Activated CD8-positive, alpha-beta memory T cell treated with anti-CD3 and anti-CD28 coated beads, Interleukin-2, amount 10 ng/mL, durations not matched to agents 7 days and 5 days (primary cell): Measurements from ENCODE around the gene NPLOC4. TPM values are rescaled to one million over a fixed set of nuclear protein-coding genes. Genes with fewer than 3 reads are reported as not detected.

ENCODE experiments used
- ATAC-seq: fragments of 150-1000 bp; cut with Tn5 transposase; one replicate; pipeline ENCODE4 v1.10.0; 2021; ENCODE audit warnings: moderate library complexity
- CTCF ChIA-PET: fragments of 350-600 bp; sonication (Branson Sonifier 250); formaldehyde crosslinking; loops from one replicate; lab custom pipeline; 2021; ENCODE audit warnings: antibody characterized with exemption; lab: Charles Lee
- DNase-seq: peaks from one replicate; pipeline ENCODE4 v3.0.0-alpha.2; 2020
- H3K27ac Mint-ChIP-seq: one replicate; pipeline ENCODE4 v1.8.0; 2021; ENCODE audit warnings: mild to moderate bottlenecking, mixed read lengths
- H3K27me3 Mint-ChIP-seq: one replicate; pipeline ENCODE4 v1.8.0; 2021; ENCODE audit warnings: mixed read lengths
- H3K36me3 Mint-ChIP-seq: one replicate; pipeline ENCODE4 v1.8.0; 2021; ENCODE audit warnings: mild to moderate bottlenecking, mixed read lengths
- H3K4me1 Mint-ChIP-seq: one replicate; pipeline ENCODE4 v1.8.0; 2021; ENCODE audit warnings: mixed read lengths
- H3K4me3 Mint-ChIP-seq: one replicate; pipeline ENCODE4 v1.8.0; 2021; ENCODE audit warnings: mild to moderate bottlenecking, moderate library complexity, mixed read lengths
- H3K9me3 Mint-ChIP-seq: one replicate; pipeline ENCODE4 v1.8.0; 2022; ENCODE audit warnings: low read depth, mixed read lengths
- total RNA-seq, 2 experiments: library from RNA; stranded (reverse); gene quantifications; one replicate each; pipeline ENCODE4 v1.2.3, GENCODE V29; 2021

Gene NPLOC4
- total RNA-seq, 2 experiments from 2014 or later: 124 to 130 TPM

DNA sequence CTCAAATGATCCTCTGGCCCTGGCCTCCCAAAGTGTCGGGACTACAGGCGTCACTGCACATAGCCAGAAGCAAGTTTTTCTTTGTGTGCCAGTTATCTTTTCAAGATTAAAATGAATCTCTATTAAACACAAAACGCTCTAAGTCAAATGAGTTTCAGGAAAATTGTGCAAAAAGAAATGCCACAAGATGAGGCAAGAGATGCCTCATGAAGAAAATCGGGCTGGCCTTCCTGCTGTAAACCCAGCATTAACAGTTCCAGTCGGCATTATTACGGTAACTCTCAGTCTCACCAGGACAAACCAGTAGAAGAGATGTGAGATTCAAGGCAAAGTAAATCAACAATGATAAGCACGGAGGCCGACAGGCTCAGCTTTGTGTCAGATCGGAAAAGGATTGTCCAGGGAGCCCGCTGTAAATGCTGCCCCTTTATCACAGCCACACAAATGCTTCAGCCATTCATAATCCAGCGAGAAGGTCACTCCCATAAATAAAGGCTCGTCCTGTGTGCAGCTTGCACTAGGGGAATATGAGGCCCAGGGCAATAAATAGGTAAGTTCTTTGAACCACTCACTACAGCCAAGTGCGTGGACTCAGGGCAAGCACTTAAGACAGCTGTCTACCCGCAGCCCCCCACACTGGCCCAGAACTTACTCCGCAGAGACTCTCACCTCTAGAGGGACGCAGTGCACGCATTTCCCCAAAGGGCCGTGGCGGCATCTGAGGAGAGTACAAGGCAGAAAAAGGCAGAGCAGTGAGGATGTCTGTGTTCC is 27.2 kb downstream of the NPLOC4 start:
- Mint-ChIP-seq H3K27ac (no peak overlapping the region), H3K4me1 (peaks cover 30% of the 10 kb centered on the region), H3K4me3 (no peak overlapping the region), H3K27me3 (no peaks in the 10 kb centered on the region), H3K9me3 (no peaks in the 10 kb centered on the region), H3K36me3 (peaks cover 41% of the 10 kb centered on the region)
- CTCF ChIA-PET: interaction anchor here (0.7 kb wide), 1 partner anchor 9 kb away, joined by 3 read pairs; no protein-coding TSS in a partner anchor
- no peak for ATAC-seq
- DNase-seq: no peak

DNA sequence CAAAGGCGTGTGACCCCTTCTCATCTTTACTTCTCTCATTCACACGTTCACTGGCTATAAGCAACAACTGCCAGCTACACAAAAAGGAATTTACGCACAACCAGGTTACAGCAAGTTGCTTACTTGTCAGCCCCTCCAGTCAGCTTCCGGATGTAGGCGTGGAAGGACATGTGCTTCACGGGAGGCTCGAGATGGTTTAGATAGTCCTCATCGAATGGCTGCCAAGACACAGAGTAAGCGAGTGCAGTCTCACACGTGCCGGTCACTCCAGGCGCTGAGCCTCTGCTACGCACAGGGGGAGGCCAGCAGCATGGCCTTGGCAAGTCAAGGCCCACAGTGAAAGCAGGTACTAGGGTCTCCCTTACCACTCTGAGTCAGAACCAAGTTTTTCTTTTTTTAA is 28.3 kb downstream of the NPLOC4 start:
- H3K9me3 Mint-ChIP-seq: no peaks in the 10 kb centered on the region
- DNase-seq (no peak), ATAC-seq (no peak)
- H3K4me3 Mint-ChIP-seq: no peak overlapping the region
- H3K27me3 Mint-ChIP-seq: no peaks in the 10 kb centered on the region
- peaks cover 22% of the 10 kb centered on the region for H3K4me1 Mint-ChIP-seq
- peak overlapping the region; percentile 54 for H3K27ac Mint-ChIP-seq
- peaks cover 47% of the 10 kb centered on the region for H3K36me3 Mint-ChIP-seq
- CTCF ChIA-PET: no interaction called here

DNA sequence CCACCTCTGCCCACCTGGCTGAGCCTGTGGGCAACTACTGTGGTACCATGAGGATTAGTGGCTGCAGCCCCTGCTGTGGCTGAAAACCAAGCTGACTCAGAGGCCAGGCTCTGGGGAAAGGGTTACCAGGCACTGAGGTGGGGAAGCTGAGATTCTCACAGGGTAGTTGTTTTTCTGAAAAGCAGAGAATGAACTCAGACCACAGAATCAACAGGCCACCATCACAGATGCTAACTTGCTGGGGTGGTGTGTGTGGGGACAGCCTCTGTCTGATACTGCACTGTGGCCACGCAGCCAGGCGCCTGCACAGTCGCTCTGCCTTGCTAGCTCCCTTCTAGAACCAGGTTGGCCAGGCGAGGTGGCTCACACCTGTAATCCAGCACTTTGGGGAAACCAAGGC is 28.8 kb downstream of the NPLOC4 start:
- H3K27me3 Mint-ChIP-seq: no peaks in the 10 kb centered on the region
- no peak overlapping the region for H3K4me3 Mint-ChIP-seq
- H3K27ac Mint-ChIP-seq: peak overlapping the region; percentile 25
- DNase-seq (peak; percentile 46), ATAC-seq (no peak)
- H3K4me1 Mint-ChIP-seq: peaks cover 17% of the 10 kb centered on the region
- peaks cover 43% of the 10 kb centered on the region for H3K36me3 Mint-ChIP-seq
- H3K9me3 Mint-ChIP-seq: no peaks in the 10 kb centered on the region
- CTCF ChIA-PET: no interaction called here

DNA sequence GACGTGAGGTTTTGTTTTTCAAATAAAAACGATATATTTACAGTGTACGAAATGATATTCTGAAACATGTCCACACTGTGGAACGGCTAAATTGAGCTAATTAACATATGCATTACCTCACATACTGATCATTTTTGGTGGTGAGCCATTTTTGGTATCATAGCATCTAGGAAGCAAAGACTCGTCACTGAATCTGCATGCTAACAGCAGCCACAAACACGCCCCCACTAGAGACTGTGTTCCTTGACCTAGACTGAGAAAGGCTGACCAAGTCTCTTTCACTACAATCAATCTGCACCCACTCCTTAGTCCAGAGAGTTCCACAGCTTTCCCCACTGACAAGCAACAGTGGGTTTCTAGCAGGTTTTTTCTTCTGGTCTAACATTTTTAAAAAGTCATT is 29.5 kb downstream of the NPLOC4 start:
- CTCF ChIA-PET: no interaction called here

DNA sequence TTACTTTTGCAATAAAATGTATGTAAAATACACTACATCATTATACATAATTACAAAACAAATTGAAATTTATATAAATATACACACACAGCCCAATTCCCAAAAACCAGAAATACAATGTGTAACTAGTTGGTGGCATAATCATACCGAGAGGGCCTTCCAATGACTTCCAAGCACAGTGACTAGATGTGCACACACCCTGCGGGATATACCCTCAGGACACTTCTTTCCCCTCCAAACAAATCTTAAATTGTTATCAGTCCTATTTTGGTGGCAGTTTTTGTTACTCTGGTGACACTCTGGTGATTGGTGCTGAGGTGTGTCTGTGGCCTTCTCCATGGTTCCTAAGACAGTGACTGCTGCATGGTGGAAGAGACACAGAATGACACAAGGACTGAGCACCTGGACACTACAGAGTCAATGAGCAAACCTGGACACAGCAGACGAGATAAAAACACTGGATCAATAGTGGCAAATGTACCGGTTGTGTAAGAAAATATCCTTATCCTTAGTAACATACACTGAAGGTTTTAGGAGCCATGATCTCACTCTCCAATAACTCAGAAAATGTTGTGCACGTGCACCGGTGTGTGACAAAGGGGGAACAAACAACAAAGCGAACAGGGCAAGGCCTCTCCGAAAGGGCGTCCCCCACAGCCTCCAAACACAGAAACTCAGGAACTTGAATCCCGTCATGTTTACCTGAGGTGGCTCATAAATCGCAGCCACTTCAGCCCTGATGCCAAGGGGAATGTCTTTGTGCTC is 32.9 kb downstream of the NPLOC4 start:
- CTCF ChIA-PET: no interaction called here
- DNase-seq: no peak
- Mint-ChIP-seq H3K27me3 (no peaks in the 10 kb centered on the region), H3K27ac (peak overlapping the region; percentile 12), H3K4me1 (peaks cover 19% of the 10 kb centered on the region), H3K36me3 (peaks cover 39% of the 10 kb centered on the region), H3K4me3 (no peak overlapping the region), H3K9me3 (no peaks in the 10 kb centered on the region)
- no peak for ATAC-seq

More for the DNA sequence above, 29.5 kb downstream of the NPLOC4 start:
- DNase-seq: no peak
- Mint-ChIP-seq H3K9me3 (no peaks in the 10 kb centered on the region), H3K4me1 (peaks cover 17% of the 10 kb centered on the region), H3K36me3 (peaks cover 37% of the 10 kb centered on the region), H3K4me3 (no peak overlapping the region), H3K27ac (peak overlapping the region; percentile 25), H3K27me3 (no peaks in the 10 kb centered on the region)
- ATAC-seq: no peak

DNA sequence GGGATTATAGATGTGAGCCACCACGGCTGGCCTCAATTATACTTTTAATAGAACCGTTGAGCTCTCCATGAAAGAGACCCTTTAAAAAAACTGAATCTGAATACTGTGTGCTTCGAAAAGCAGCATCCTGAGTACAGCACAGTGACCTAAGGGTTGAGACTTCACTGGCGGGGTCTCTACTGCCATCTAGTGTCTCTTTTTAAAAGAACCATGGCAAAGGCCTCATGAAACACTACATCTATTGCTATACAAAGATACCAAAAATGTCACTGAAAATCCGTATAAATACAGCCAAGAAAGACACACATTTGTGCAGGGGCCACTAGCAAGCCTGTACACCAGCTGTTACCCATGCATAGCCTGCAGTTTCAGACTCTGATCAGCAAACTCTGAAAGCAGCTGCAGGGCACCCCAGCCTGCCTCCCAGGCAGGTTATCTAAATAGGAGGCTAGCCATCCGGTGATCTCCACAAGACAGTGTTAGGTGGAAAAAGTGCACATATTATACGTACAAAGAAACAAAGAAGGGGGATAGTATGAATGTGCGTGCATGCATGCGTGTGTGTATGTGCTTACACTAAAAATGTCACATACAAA is 35.3 kb downstream of the NPLOC4 start:
- Mint-ChIP-seq H3K9me3 (no peaks in the 10 kb centered on the region), H3K36me3 (peaks cover 40% of the 10 kb centered on the region), H3K27me3 (no peaks in the 10 kb centered on the region), H3K4me3 (no peak overlapping the region), H3K27ac (no peak overlapping the region), H3K4me1 (peaks cover 17% of the 10 kb centered on the region)
- CTCF ChIA-PET: interaction anchor here (0.6 to 2.7 kb wide), 27 partner anchors 8 to 349 kb away, joined by 3 to 23 read pairs (median 4); partner anchors contain the start of genes FAAP100 and MRPL12
- DNase-seq: peak; percentile 58
- ATAC-seq: peak; percentile 93

DNA sequence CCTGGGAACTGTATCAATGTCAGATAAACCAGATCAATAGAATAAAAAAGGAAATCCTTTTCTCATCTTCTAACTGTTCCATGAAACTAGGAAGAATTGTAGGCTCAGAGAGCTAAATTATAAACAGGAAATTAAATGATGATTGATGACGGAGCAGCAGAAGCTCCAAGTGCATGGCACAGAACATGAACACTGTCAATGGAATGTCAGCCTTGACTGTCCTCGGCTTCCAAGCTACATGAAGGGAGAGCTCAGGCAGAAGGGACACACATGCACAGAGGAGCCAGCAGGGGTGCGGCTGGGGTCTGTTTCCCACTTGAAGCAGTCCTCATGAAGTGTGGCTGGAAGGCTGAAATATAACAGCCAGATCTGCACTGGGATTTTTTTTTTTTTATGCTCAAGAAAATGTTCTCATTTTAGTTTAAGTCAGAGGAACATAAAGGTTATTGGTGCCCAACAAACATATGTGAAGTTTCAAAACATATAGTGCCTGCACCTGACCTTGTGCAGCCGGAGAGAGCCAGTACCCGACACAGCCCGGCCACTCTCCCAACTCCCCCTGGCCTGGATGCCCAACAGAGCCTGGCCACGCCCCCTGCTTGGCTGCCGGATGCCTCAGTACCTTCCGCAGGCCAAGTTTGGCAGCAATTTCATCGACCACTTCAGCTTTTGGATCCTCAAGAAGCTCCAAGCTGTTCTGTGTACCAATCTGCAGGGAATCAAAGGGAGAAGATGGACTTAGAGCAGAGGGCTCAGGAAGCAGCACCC is 37.0 kb downstream of the NPLOC4 start:
- Mint-ChIP-seq H3K9me3 (no peaks in the 10 kb centered on the region), H3K4me3 (no peak overlapping the region), H3K27me3 (no peaks in the 10 kb centered on the region), H3K4me1 (peaks cover 17% of the 10 kb centered on the region), H3K36me3 (peaks cover 38% of the 10 kb centered on the region), H3K27ac (peak overlapping the region; percentile 15)
- no peak for DNase-seq
- CTCF ChIA-PET: interaction anchor here (1.1 to 2.7 kb wide), 8 partner anchors 12 to 83 kb away, joined by 3 to 23 read pairs (median 8); partner anchors contain the start of gene FAAP100
- ATAC-seq: no peak

DNA sequence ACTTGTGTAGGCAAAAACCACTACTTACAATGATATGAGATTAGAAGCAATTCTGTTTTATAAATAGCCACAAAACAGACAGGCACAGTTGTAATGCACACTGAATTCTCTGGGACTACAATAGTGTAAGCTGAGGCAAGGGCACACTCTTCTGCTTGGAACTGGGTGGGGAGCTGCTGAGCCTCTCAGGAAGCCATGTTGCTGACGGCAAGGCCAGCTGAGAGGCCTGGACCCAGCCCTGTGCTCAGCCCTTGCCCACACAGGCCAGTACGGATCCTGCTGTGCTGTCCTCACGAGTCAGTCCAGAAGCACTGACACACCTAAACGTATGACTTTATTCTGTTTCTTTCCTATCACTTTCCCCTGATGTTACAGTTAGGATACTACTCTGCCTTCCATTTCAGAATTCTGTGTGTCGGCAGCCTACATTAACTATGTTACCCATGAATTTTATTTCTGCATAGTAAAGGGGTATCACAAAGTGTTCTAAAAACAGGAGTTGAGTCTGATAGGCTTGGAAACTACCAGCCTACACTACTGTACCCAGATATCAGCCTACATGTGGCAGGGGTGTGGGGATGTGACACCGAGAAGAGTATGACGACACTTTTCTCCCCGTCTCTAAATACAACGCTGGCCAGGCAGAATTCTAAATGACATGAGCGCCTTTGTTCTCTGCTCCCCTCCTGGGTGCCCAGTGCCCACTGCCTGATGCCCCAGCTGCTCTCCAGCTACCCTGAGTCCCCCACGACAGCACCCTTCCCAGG is 43.6 kb downstream of the NPLOC4 start:
- Mint-ChIP-seq H3K9me3 (no peaks in the 10 kb centered on the region), H3K36me3 (peaks cover 36% of the 10 kb centered on the region)
- CTCF ChIA-PET: interaction anchor here (2.2 kb wide), 1 partner anchor 8 kb away, joined by 5 read pairs; no protein-coding TSS in a partner anchor

DNA sequence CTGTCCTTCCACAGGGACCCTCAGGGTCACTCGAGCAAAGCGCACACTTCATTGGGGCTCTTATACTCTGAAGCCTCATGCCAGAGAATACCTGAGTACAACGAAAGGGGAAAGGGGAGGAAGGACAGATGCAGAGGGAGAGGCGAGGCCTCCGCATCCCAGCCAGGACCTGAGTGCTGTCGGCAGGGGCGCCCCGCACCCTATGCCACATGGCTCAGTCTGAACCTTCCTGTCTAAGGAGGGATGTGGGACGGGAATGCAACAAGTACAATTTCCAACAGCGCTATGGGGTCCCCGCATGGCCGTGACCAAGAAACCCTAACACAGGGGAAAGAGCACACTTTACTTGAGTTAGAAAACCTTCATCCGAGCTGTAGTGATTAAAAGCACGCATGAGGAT is 44.9 kb downstream of the NPLOC4 start:
- peaks cover 39% of the 10 kb centered on the region for H3K36me3 Mint-ChIP-seq
- no peaks in the 10 kb centered on the region for H3K4me1 Mint-ChIP-seq
- H3K27me3 Mint-ChIP-seq: no peaks in the 10 kb centered on the region
- H3K9me3 Mint-ChIP-seq: no peaks in the 10 kb centered on the region
- no peak overlapping the region for H3K4me3 Mint-ChIP-seq
- DNase-seq (no peak), ATAC-seq (no peak)
- CTCF ChIA-PET: interaction anchor here (2.2 kb wide), 1 partner anchor 9 kb away, joined by 5 read pairs; no protein-coding TSS in a partner anchor
- no peak overlapping the region for H3K27ac Mint-ChIP-seq

More for the DNA sequence above, 43.6 kb downstream of the NPLOC4 start:
- Mint-ChIP-seq H3K27me3 (no peaks in the 10 kb centered on the region), H3K27ac (peak overlapping the region; percentile 16), H3K4me3 (no peak overlapping the region), H3K4me1 (peaks cover 3% of the 10 kb centered on the region)
- DNase-seq (no peak), ATAC-seq (no peak)

DNA sequence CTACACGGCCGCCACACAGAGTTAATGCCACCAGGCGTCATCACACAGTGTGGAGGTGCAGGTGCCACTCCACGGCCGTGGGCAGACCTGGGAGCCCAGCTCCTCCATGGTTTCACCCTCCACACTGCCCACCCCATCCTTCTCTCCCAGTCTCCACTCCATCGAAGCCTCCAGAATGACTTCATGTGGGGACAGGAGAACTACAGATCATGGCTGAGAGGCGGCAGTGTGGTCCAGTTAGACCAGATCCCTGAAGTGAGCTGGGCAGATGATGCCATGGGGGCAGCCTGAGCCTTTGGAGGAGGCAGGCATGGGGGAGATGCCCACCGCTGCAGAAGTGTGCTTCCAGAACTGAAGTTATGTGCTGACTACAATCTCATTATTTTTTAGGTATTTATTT is 46.8 kb downstream of the NPLOC4 start:
- Mint-ChIP-seq H3K36me3 (peaks cover 46% of the 10 kb centered on the region), H3K27ac (no peak overlapping the region), H3K9me3 (no peaks in the 10 kb centered on the region), H3K27me3 (no peaks in the 10 kb centered on the region), H3K4me3 (no peak overlapping the region), H3K4me1 (no peaks in the 10 kb centered on the region)
- no peak for DNase-seq
- CTCF ChIA-PET: interaction anchor here (1.1 kb wide), 1 partner anchor 11 kb away, joined by 4 read pairs; no protein-coding TSS in a partner anchor
- ATAC-seq: no peak

DNA sequence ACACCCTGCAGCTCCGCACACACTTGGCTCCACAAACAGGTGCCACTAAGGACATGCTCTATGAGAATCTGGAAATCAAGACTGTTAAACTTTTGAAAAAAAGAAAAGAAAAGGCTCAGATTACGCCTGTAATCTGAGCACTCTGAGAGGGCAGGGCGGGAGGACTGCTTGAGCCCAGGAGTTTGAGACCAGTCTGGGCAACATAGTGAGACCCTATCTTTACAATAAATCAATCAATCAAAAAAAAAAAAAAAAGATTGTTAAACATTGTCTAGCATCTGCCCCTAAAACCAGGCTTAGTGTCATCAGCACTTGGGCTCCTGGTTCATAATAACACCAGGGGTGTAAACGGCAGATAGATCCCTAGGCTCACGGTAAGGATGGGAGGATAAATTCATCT is 47.3 kb downstream of the NPLOC4 start:
- H3K4me3 Mint-ChIP-seq: no peak overlapping the region
- no peaks in the 10 kb centered on the region for H3K27me3 Mint-ChIP-seq
- DNase-seq (no peak), ATAC-seq (no peak)
- H3K27ac Mint-ChIP-seq: no peak overlapping the region
- CTCF ChIA-PET: interaction anchor here (1.1 kb wide), 1 partner anchor 11 kb away, joined by 4 read pairs; no protein-coding TSS in a partner anchor
- no peaks in the 10 kb centered on the region for H3K9me3 Mint-ChIP-seq
- H3K4me1 Mint-ChIP-seq: no peaks in the 10 kb centered on the region
- peaks cover 45% of the 10 kb centered on the region for H3K36me3 Mint-ChIP-seq

DNA sequence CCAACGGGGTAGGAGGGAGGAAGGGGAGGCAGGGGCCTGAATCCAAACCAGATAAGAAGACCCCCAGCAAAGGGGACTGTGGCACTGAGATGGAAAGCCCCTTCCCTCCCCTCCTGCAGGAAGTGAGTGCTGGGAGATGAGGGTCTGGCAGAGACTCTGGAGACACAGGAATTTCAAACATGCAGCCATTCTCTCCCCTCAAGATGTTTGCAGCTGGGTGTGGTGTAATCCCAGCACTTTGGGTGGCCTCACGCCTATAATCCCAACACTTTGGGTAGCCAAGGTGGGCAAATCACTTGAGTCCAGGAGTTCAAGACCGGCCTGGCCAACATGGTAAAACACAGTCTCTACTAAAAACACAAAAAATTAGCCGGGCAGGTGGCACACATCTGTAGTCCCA is 50.8 kb downstream of the NPLOC4 start:
- no peak for DNase-seq
- no peaks in the 10 kb centered on the region for H3K9me3 Mint-ChIP-seq
- no peaks in the 10 kb centered on the region for H3K27me3 Mint-ChIP-seq
- no peak for ATAC-seq
- no peak overlapping the region for H3K4me3 Mint-ChIP-seq
- CTCF ChIA-PET: interaction anchor here (0.8 kb wide), 1 partner anchor 23 kb away, joined by 3 read pairs; no protein-coding TSS in a partner anchor
- H3K27ac Mint-ChIP-seq: no peak overlapping the region
- H3K4me1 Mint-ChIP-seq: no peaks in the 10 kb centered on the region
- H3K36me3 Mint-ChIP-seq: peaks cover 47% of the 10 kb centered on the region
